HepG2 (cell line): ENCODE measurements around the gene MKX. TPM values are rescaled to one million over a fixed set of nuclear protein-coding genes. Genes with fewer than 3 reads are reported as not detected.

Experiments
- ATAC-seq: fragments of 200-7000 bp; cut with Tn5 transposase; 3 replicates; pipeline ENCODE4 v1.9.1; 2020; ENCODE audit warnings: mild to moderate bottlenecking, moderate library complexity
- BruUV-seq: library from RNA; stranded (reverse); fragments of 400-500 nt; replicated peaks from 2 replicates; lab custom pipeline; 2021; lab: Mats Ljungman, UMichigan
- CTCF ChIA-PET: fragments of 300-600 bp; formaldehyde crosslinking; extraction: SDS; loops from one replicate; lab custom pipeline; 2021; ENCODE audit warnings: low total read pairs, inconsistent platforms, low intra/inter-chr PET ratio; lab: Yijun Ruan, JAX
- POLR2A ChIA-PET: fragments of 350-600 bp; sonication (Branson Sonifier 250); formaldehyde crosslinking; loops from one replicate; lab custom pipeline; 2020; ENCODE audit warnings: antibody characterized with exemption, inconsistent platforms; lab: Yijun Ruan, JAX
- DNase-seq: peaks from one replicate; pipeline ENCODE4 v3.0.0-alpha.2; 2015; ENCODE audit warnings: low spot score
- FAIRE-seq: peaks from 3 replicates; lab custom pipeline; 2011; peaks lifted over from hg19 to GRCh38; lab: Jason Lieb, UNC
- H2AFZ ChIP-seq: one replicate; pipeline ENCODE4 v1.6.1; 2011; ENCODE audit warnings: low read length, inconsistent platforms
- H3K27ac ChIP-seq: fragments of 300-600 bp; 3 replicates; pipeline ENCODE4 v1.8.0; 2011; ENCODE audit warnings: mixed run types, mild to moderate bottlenecking, mixed read lengths, low read length, inconsistent platforms; ENCODE audit not compliant: insufficient read depth; ENCODE audit errors: extremely low read length
- H3K27me3 ChIP-seq, 2 experiments: fragments of 200-600 bp in 1 of 2; 2 replicates in 1 of 2; 3 replicates in 1 of 2; pipeline versions ENCODE4 v1.6.0 to v1.8.0; 2011; ENCODE audit warnings: low read length in 2 of 2, mild to moderate bottlenecking in 2 of 2, moderate library complexity in 2 of 2, inconsistent platforms in 1 of 2; ENCODE audit not compliant: insufficient read depth in 2 of 2, control insufficient read depth in 1 of 2
- H3K36me3 ChIP-seq, 2 experiments: fragments of 200-600 bp in 1 of 2; replicated peaks in 1 of 2; 2 replicates in 1 of 2; 3 replicates in 1 of 2; pipeline versions ENCODE4 v1.5.1 to v1.8.0; 2011; ENCODE audit warnings: low read length in 2 of 2, inconsistent platforms in 1 of 2; ENCODE audit not compliant: insufficient read depth in 2 of 2, control insufficient read depth in 1 of 2
- H3K4me1 ChIP-seq: 2 replicates; pipeline ENCODE4 v1.5.1; 2012; ENCODE audit warnings: low read length, inconsistent platforms; ENCODE audit not compliant: insufficient read depth
- H3K4me2 ChIP-seq: 2 replicates; pipeline ENCODE4 v1.6.0; 2011; ENCODE audit warnings: low read depth, low read length, inconsistent platforms
- H3K4me3 ChIP-seq, 3 experiments: fragments of 200-600 bp in 1 of 3; sonication (generic), shearing (Covaris generic) in 1 of 3; replicated peaks in 1 of 3; 2 replicates each; pipeline ENCODE4 v1.5.1; 2011 to 2016; ENCODE audit warnings: low read length in 3 of 3, inconsistent platforms in 2 of 3, low read depth in 2 of 3, mild to moderate bottlenecking in 2 of 3, control low read depth in 1 of 3, mixed read lengths in 1 of 3; ENCODE audit not compliant: insufficient read depth in 1 of 3
- H3K79me2 ChIP-seq: one replicate; pipeline ENCODE4 v1.6.1; 2011; ENCODE audit warnings: low read length, inconsistent platforms; ENCODE audit not compliant: insufficient read depth
- H3K9ac ChIP-seq: 2 replicates; pipeline ENCODE4 v1.6.0; 2011; ENCODE audit warnings: mild to moderate bottlenecking, low read depth, low read length, inconsistent platforms; ENCODE audit not compliant: insufficient read depth
- H3K9me3 ChIP-seq: 2 replicates; pipeline ENCODE4 v1.5.1; 2012; ENCODE audit warnings: mild to moderate bottlenecking, low read length
- H4K20me1 ChIP-seq: 2 replicates; pipeline ENCODE4 v1.6.0; 2011; ENCODE audit warnings: inconsistent platforms, mild to moderate bottlenecking, low read length, moderate library complexity; ENCODE audit not compliant: insufficient read depth
- BORCS8-MEF2B ChIP-seq: sonication (generic); formaldehyde crosslinking; IDR thresholded peaks from 2 replicates; pipeline ENCODE4 v1.8.0; 2022; ENCODE audit warnings: mild to moderate bottlenecking, missing genetic modification reagents
- DBP ChIP-seq: sonication (generic); formaldehyde crosslinking; IDR thresholded peaks from 2 replicates; pipeline ENCODE4 v1.4.0; 2020; ENCODE audit warnings: missing genetic modification reagents; ENCODE audit errors: not compliant biosample characterization
- GLMP ChIP-seq: sonication (generic); formaldehyde crosslinking; IDR thresholded peaks from 2 replicates; pipeline ENCODE4 v1.9.0; 2021; ENCODE audit warnings: missing genetic modification reagents, mild to moderate bottlenecking, borderline replicate concordance
- HBP1 ChIP-seq: IDR thresholded peaks from 2 replicates; pipeline ENCODE4 v1.6.1; 2016; ENCODE audit warnings: low read depth, control low read depth
- HCFC1 ChIP-seq: fragments of 150-350 bp; IDR thresholded peaks from 2 replicates; pipeline ENCODE4 v1.6.1; 2014; ENCODE audit warnings: low read depth, low read length
- IRF1 ChIP-seq: sonication (generic); formaldehyde crosslinking; IDR thresholded peaks from 2 replicates; pipeline ENCODE4 v1.4.0; 2020; ENCODE audit warnings: low read depth, mild to moderate bottlenecking, missing genetic modification reagents
- MTF2 ChIP-seq: sonication (generic); formaldehyde crosslinking; IDR thresholded peaks from 2 replicates; pipeline ENCODE4 v1.5.0; 2020; ENCODE audit warnings: missing genetic modification reagents, borderline replicate concordance
- NPAS2 ChIP-seq: sonication (generic); formaldehyde crosslinking; IDR thresholded peaks from 2 replicates; pipeline ENCODE4 v1.8.0; 2022; ENCODE audit warnings: mild to moderate bottlenecking, missing genetic modification reagents, borderline replicate concordance
- PAXIP1 ChIP-seq: sonication (generic); formaldehyde crosslinking; conservative IDR thresholded peaks from 2 replicates; pipeline ENCODE4 v1.4.0; 2020; ENCODE audit warnings: mild to moderate bottlenecking, missing genetic modification reagents, moderate library complexity
- TBX3 ChIP-seq: fragments of 450-650 bp; IDR thresholded peaks from 2 replicates; pipeline ENCODE4 v1.6.1; 2017; ENCODE audit warnings: antibody characterized with exemption, mild to moderate bottlenecking, inconsistent platforms, borderline replicate concordance
- ZFAT ChIP-seq: sonication (generic); formaldehyde crosslinking; conservative IDR thresholded peaks from 2 replicates; pipeline ENCODE4 v1.8.1; 2023; ENCODE audit warnings: missing genetic modification reagents, inconsistent platforms
- ZNF720 ChIP-seq: sonication (generic); formaldehyde crosslinking; IDR thresholded peaks from 2 replicates; pipeline ENCODE4 v1.4.0; 2020; ENCODE audit warnings: missing genetic modification reagents
- ZNF770 ChIP-seq: sonication (generic); formaldehyde crosslinking; IDR thresholded peaks from 2 replicates; pipeline ENCODE4 v1.5.0; 2020; ENCODE audit warnings: mild to moderate bottlenecking, missing genetic modification reagents
- WGBS: methylation state at CpG from one replicate; pipeline ENCODE4 v1.1.6; 2017; ENCODE audit warnings: low lambda C conversion rate; 5-methylcytosine and 5-hydroxymethylcytosine counted together
- in situ Hi-C: cut with HindIII; loops from 2 replicates; pipeline ENCODE4 v1.10.0; 2017; ENCODE audit warnings: low pct_unique_long_range_greater_than_20kb; ENCODE audit not compliant: extremely low pct_ligation_motif_present
- intact Hi-C: fragments of 100-400 bp; cut with micrococcal nuclease; formaldehyde crosslinking; loops from one replicate; pipeline ENCODE4 v1.10.0; 2022; ENCODE audit not compliant: unreplicated experiment
- polyA plus RNA-seq, 8 experiments: library from polyadenylated mRNA; depleted of rRNA in 3 of 8; stranded (reverse) in 7 of 8; unstranded in 1 of 8; fragments of >200 nt; fragmentation: Illumina TruSeq in 4 of 8; extraction: Trizol in 4 of 8; gene quantifications; 2 replicates each; pipeline versions ENCODE4 v1.2.1 to v1.2.3, GENCODE V29; 2011 to 2016; ENCODE audit warnings: low read depth in 4 of 8, missing spikeins in 1 of 8, mixed read lengths in 1 of 8; ENCODE audit not compliant: insufficient read depth in 1 of 8
- total RNA-seq, 5 experiments: library from RNA; depleted of rRNA; stranded (reverse); fragments of >200 nt; fragmentation: Illumina TruSeq; extraction: Trizol; gene quantifications; 2 replicates each; pipeline ENCODE4 v1.2.3, GENCODE V29; 2016; ENCODE audit warnings: low read depth in 1 of 5

The MKX gene
- total and polyA plus RNA-seq, 2 of the 13 experiments (the other 11 are each of a cell fraction or from before 2014, with no cell fraction given): not detected

GRCh38 chr10:27660711-27661110 lies 84.9 kb downstream of the MKX start (continued):
- TF ChIP-seq DBP (CRISPR knock-in tag) (no peak), PAXIP1 (CRISPR knock-in tag) (no peak), IRF1 (CRISPR knock-in tag) (no peak)

- Histone ChIP-seq H3K9me3 (no peaks in the 10 kb centered on the region), H3K36me3 (no peaks in the 10 kb centered on the region), H3K79me2 (no peaks in the 10 kb centered on the region), H3K4me2 (no peak overlapping the region), H4K20me1 (no peaks in the 10 kb centered on the region), H3K27me3 (peaks cover 3 to 27% of the 10 kb centered on the region in 2 experiments; a peak in 2 of 5 replicates), H3K9ac (no peak overlapping the region), H3K4me1 (no peaks in the 10 kb centered on the region), H3K4me3 (no peak overlapping the region), H2AFZ (no peak overlapping the region), H3K27ac (no peak overlapping the region)
- CTCF ChIA-PET: no interaction called here
- in situ Hi-C loops (no loop called here), intact Hi-C loops (no loop called here)
- FAIRE-seq: no peak
- no peak for ATAC-seq
- 47% methylated on average over 11 of the region's 11 CpGs for WGBS
- no peak for DNase-seq
- POLR2A ChIA-PET: no interaction called here
- BruUV-seq: no TSS peak
- TF ChIP-seq HBP1 (no peak), BORCS8-MEF2B (CRISPR knock-in tag) (no peak), ZNF720 (CRISPR knock-in tag) (no peak), ZNF770 (CRISPR knock-in tag) (no peak), ZFAT (no peak), HCFC1 (no peak), MTF2 (CRISPR knock-in tag) (no peak), NPAS2 (CRISPR knock-in tag) (no peak), GLMP (CRISPR knock-in tag) (no peak), TBX3 (no peak)
Measured at GRCh38 chr10:27660268-27660667, 85.4 kb downstream of the MKX start.
